Heart left ventricle (tissue), 16 donors: ENCODE results near the gene GTSE1. TPM values are rescaled to one million over a fixed set of nuclear protein-coding genes. Genes with fewer than 3 reads are reported as not detected.

Source experiments
- ATAC-seq, 4 donors: fragments of 200-7000 bp; cut with Tn5 transposase; one replicate each; pipeline ENCODE4 v1.9.1; 2020 to 2022; ENCODE audit warnings: moderate library complexity in 4 of 4, mild to moderate bottlenecking in 3 of 4, moderate number of reproducible peaks in 1 of 4
- DNase-seq, 5 donors: peaks; one replicate each; pipeline ENCODE4 v3.0.0-alpha.2; 2020
- H3K27ac ChIP-seq, 12 donors: fragments of 200-600 bp; sonication (generic) in 4 of 12; one replicate each; pipeline versions ENCODE4 v1.5.0 to v1.8.0; 2016 to 2022; ENCODE audit warnings: mild to moderate bottlenecking in 2 of 12
- H3K27me3 ChIP-seq, 9 donors: fragments of 200-600 bp; sonication (generic) in 2 of 9; one replicate each; pipeline versions ENCODE4 v1.5.1 to v1.8.0; 2016 to 2022; ENCODE audit warnings: mild to moderate bottlenecking in 3 of 9
- H3K36me3 ChIP-seq, 9 donors: fragments of 200-600 bp; sonication (generic) in 2 of 9; one replicate each; pipeline versions ENCODE4 v1.5.0 to v1.8.0; 2018 to 2022; ENCODE audit warnings: mild to moderate bottlenecking in 2 of 9
- H3K4me1 ChIP-seq, 12 donors: fragments of 200-600 bp; sonication (generic) in 4 of 12; one replicate each; pipeline versions ENCODE4 v1.5.0 to v1.8.0; 2016 to 2022; ENCODE audit warnings: mild to moderate bottlenecking in 3 of 12
- H3K4me3 ChIP-seq, 12 donors: fragments of 200-600 bp; sonication (generic) in 4 of 12; one replicate each; pipeline versions ENCODE4 v1.5.0 to v1.8.0; 2017 to 2022; ENCODE audit warnings: mild to moderate bottlenecking in 9 of 12, moderate library complexity in 4 of 12
- H3K9me3 ChIP-seq, 12 donors: fragments of 200-600 bp; sonication (generic) in 4 of 12; one replicate each; pipeline versions ENCODE4 v1.5.0 to v1.8.0; 2016 to 2022; ENCODE audit warnings: mild to moderate bottlenecking in 1 of 12
- CTCF ChIP-seq, 12 donors: fragments of 200-600 bp; sonication (generic) in 4 of 12; IDR thresholded peaks; one replicate each; pipeline versions ENCODE4 v1.5.0 to v1.8.0; 2018 to 2022; ENCODE audit warnings: antibody characterized with exemption in 12 of 12, mild to moderate bottlenecking in 5 of 12
- POLR2A ChIP-seq, 2 donors: fragments of 450-650 bp; IDR thresholded peaks; one replicate each; pipeline ENCODE4 v1.6.1; 2017; ENCODE audit warnings: antibody characterized with exemption in 2 of 2, mild to moderate bottlenecking in 2 of 2, moderate library complexity in 2 of 2
- WGBS, 4 donors: extraction: QIAGEN DNeasy Blood & Tissue Kit in 2 of 4; methylation state at CpG; one replicate each; pipeline versions ENCODE4 v1.1.5 to v1.1.7; 2013 to 2018; 5-methylcytosine and 5-hydroxymethylcytosine counted together
- intact Hi-C, 10 donors: fragments of 100-400 bp; cut with DNase I; formaldehyde crosslinking; loops; one replicate each; pipeline versions ENCODE4 v1.11.1 to v1.14.2; 2022
- polyA plus RNA-seq, 2 donors: library from polyadenylated mRNA; stranded (reverse); fragments of 200-250 nt; gene quantifications; one replicate each; pipeline ENCODE4 v1.2.3, GENCODE V29; 2013
- total RNA-seq, 9 donors: library from RNA; depleted of rRNA in 2 of 9; stranded (reverse); fragments of >200 nt in 2 of 9; fragmentation: NEBNext Ultra II Directional in 3 of 9; extraction: Animal tissue kit (Norgen Biotek cat#: 25700) in 3 of 9; gene quantifications; one replicate each; pipeline versions ENCODE4 v1.1.0 to v1.2.4, GENCODE V29; 2016 to 2023
- donor health status: ischemic (EF 13 %, LVEDD 7.1; RV severe dilation, severe dysfunction).
- donor health status: healthy with polysubstance abuse.
- donor health status: DM: no; HTN: yes; CAD: no.
- donor health status: DM: no; HTN: no; CAD: no.
- donor health status: ischemic (EF 25% LVEDD 6.9; RV normal size, moderate dysfunction).
- donor health status: ischemic (EF 25% LVEDD 5.7; RV mildly dilated, moderate dysfunction).
- donor health status: healthy.
- donor health status: DM: yes; HTN: yes; CAD: no.
- donor health status: ischemic (EF 35%, LVEDD 5.7; RV mildly dilated, moderate dysfunction).
- donor health status: nonischemic (EF 11% LVEDD 7.7; RV severe dilation, severe dysfunction).
- donor health status: DM: yes; HTN: yes; CAD: no.
- donor health status: PGD.
- donor health status: ischemic (EF 29% LVEDD 5.4; RV normal size, mild dysfunction).
- donor health status: nonischemic (EF 23%, LVEDD 6.1; RV moderate dilation, normal function).

Gene GTSE1
- total and polyA plus RNA-seq, 11 donors: 0.19 to 6.9 (median 0.59) TPM; not detected in 1

GRCh38 chr22:46351131-46351735, 54.6 kb downstream of the GTSE1 start:
- no peaks in the 10 kb centered on the region for H3K9me3 ChIP-seq
- TF ChIP-seq CTCF (IDR thresholded peaks at IDR 0.05) (no peak), POLR2A (IDR thresholded peaks at IDR 0.05) (no peak)
- peak overlapping the region in 3 of 12 donors; percentile 2 to 94 (median 90) for H3K27ac ChIP-seq
- intact Hi-C loops: loop anchor here in 2 of 10 donors (10.0 kb wide), 3 partner anchors 54 to 454 kb away; no protein-coding TSS in a partner anchor
- ATAC-seq (no peak), DNase-seq (peak in 2 of 5 donors; percentile 16 to 29)
- no peak overlapping the region for H3K4me3 ChIP-seq
- 87 to 95% (median 92%) methylated on average over 27 to 28 of the region's 28 CpGs for WGBS, 4 donors
- peaks cover 0 to 81% (median 41%) of the 10 kb centered on the region in 12 donors for H3K4me1 ChIP-seq
- peaks cover 4 to 100% (median 93%) of the 10 kb centered on the region in 9 donors for H3K36me3 ChIP-seq
- H3K27me3 ChIP-seq: no peaks in the 10 kb centered on the region

- Histone ChIP-seq H3K4me1 (peaks cover 0 to 79% (median 39%) of the 10 kb centered on the region in 12 donors), H3K9me3 (no peaks in the 10 kb centered on the region), H3K36me3 (peaks cover 4 to 100% (median 91%) of the 10 kb centered on the region in 9 donors), H3K4me3 (no peak overlapping the region), H3K27me3 (no peaks in the 10 kb centered on the region), H3K27ac (peak overlapping the region in 5 of 12 donors; percentile 68 to 94 (median 75))
- ATAC-seq (no peak), DNase-seq (peak in 2 of 5 donors; percentile 23 to 55)
- TF ChIP-seq POLR2A (IDR thresholded peaks at IDR 0.05) (no peak), CTCF (IDR thresholded peaks at IDR 0.05) (no peak)
- intact Hi-C loops: loop anchor here in 2 of 10 donors (10.0 kb wide), 3 partner anchors 53 to 453 kb away; no protein-coding TSS in a partner anchor
- WGBS, 4 donors: 91 to 93% (median 93%) methylated on average over 13 to 23 of the region's 23 CpGs
Observed at GRCh38 chr22:46351767-46352166, 55.1 kb downstream of the GTSE1 start.

GRCh38 chr22:46352276-46352675, 55.6 kb downstream of the GTSE1 start:
- WGBS, 4 donors: 89% methylated on average over 10 of the region's 10 CpGs
- Histone ChIP-seq H3K27ac (peak overlapping the region in 9 of 12 donors; percentile 46 to 94 (median 76)), H3K4me1 (peaks cover 0 to 75% (median 34%) of the 10 kb centered on the region in 12 donors), H3K36me3 (peaks cover 4 to 100% (median 91%) of the 10 kb centered on the region in 9 donors), H3K27me3 (no peaks in the 10 kb centered on the region), H3K4me3 (no peak overlapping the region), H3K9me3 (no peaks in the 10 kb centered on the region)
- intact Hi-C loops: loop anchor here in 2 of 10 donors (10.0 kb wide), 3 partner anchors 53 to 453 kb away; no protein-coding TSS in a partner anchor
- DNase-seq: peak in 2 of 5 donors; percentile 22 to 33
- TF ChIP-seq POLR2A (IDR thresholded peaks at IDR 0.05): no peak
- no peak for ATAC-seq

DNA sequence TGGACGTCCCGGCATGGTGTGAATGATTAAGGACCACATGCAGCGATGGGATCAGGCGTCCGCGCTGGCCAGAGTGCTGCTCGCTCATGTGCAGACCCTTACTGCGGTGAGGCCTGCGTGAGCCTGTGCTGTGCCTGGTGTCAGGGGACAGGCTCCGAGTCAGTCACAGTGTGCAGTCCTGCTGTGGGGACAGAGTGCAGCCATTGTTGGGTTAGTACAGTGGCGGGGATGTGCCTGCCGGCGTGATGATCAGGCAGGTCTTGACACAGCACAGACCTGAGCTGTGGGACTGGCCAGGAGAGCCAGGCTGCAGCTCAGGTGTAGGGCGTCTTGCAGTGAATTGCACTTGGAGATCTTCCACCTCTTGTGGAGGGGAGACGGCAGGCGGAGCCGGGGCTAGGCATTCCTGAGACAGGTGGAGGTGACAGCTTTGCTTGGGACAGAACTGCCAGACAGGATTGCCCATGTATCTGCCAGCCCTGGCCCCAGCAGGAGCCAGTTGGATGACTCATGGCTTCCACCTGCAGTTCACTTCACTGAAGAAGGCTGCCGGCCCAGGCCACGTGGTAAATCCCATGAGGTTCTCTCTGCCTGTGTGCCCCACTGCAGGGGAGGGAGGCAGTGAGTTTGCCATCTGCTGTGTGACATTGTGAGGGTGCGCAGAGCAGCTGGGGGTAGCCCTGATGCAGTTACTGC, 56.2 kb downstream of the GTSE1 start:
- TF ChIP-seq CTCF (IDR thresholded peaks at IDR 0.05) (no peak), POLR2A (IDR thresholded peaks at IDR 0.05) (no peak)
- Histone ChIP-seq H3K27ac (peak overlapping the region in 11 of 12 donors; percentile 35 to 94 (median 75)), H3K4me3 (no peak overlapping the region), H3K9me3 (no peaks in the 10 kb centered on the region), H3K27me3 (no peaks in the 10 kb centered on the region), H3K4me1 (peaks cover 0 to 69% (median 31%) of the 10 kb centered on the region in 12 donors), H3K36me3 (peaks cover 4 to 97% (median 87%) of the 10 kb centered on the region in 9 donors)
- DNase-seq (peak; percentile 71 to 92 (median 74)), ATAC-seq (peak; percentile 41 to 78 (median 67))
- intact Hi-C loops: loop anchor here in 2 of 10 donors (10.0 kb wide), 3 partner anchors 52 to 452 kb away; no protein-coding TSS in a partner anchor
- 67 to 81% (median 73%) methylated on average over 15 to 20 of the region's 20 CpGs for WGBS, 4 donors
